Breast epithelium (tissue), 3 donors: ENCODE results near the gene KIF15.
"Not testable (repeated sequence)": the region's sequence is repeated elsewhere in the genome, so short reads cannot be mapped to it uniquely, and the experiment has no call there.

Experiments used
- POLR2AphosphoS5 ChIP-seq, 3 donors: sonication (generic); formaldehyde crosslinking; IDR thresholded peaks; one replicate each; pipeline ENCODE4 v1.6.1; 2017; ENCODE audit warnings: antibody characterized with exemption in 3 of 3
- TF ChIP-seq, protein P1 (sequence below), 3 donors: fragments of 450-650 bp; IDR thresholded peaks; one replicate each; pipeline ENCODE4 v1.5.1; 2016 to 2017; ENCODE audit warnings: antibody characterized with exemption in 3 of 3, mild to moderate bottlenecking in 3 of 3, moderate library complexity in 3 of 3

DNA sequence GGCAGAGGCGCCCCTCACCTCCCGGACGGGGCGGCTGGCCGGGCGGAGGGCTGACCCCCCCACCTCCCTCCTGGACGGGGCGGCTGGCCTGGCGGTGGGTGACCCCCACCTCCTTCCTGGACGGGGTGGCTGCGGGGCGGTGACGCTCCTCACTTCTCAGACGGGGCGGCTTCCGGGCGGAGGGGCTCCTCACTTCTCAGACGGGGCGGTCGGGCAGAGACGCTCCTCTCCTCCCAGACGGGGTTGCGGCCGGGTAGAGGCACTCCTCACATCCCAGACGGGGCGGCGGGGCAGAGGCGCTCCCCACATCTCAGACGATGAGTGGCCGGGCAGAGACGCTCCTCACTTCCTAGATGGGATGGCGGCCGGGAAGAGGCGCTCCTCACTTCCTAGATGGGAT is 59.6 kb downstream of the KIF15 start:
- TF ChIP-seq POLR2AphosphoS5 (IDR thresholded peaks at IDR 0.05) = not testable (repeated sequence)
- TF ChIP-seq, protein P1, sequence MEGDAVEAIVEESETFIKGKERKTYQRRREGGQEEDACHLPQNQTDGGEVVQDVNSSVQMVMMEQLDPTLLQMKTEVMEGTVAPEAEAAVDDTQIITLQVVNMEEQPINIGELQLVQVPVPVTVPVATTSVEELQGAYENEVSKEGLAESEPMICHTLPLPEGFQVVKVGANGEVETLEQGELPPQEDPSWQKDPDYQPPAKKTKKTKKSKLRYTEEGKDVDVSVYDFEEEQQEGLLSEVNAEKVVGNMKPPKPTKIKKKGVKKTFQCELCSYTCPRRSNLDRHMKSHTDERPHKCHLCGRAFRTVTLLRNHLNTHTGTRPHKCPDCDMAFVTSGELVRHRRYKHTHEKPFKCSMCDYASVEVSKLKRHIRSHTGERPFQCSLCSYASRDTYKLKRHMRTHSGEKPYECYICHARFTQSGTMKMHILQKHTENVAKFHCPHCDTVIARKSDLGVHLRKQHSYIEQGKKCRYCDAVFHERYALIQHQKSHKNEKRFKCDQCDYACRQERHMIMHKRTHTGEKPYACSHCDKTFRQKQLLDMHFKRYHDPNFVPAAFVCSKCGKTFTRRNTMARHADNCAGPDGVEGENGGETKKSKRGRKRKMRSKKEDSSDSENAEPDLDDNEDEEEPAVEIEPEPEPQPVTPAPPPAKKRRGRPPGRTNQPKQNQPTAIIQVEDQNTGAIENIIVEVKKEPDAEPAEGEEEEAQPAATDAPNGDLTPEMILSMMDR (IDR thresholded peaks at IDR 0.05) = not testable (repeated sequence)
